ENCODE data around the gene FAT3. TPM values are rescaled to one million over a fixed set of nuclear protein-coding genes. Genes with fewer than 3 reads are reported as not detected.

Gene FAT3
- total and polyA plus RNA-seq, 2 donors: 0.25 to 1.1 TPM

DNA sequence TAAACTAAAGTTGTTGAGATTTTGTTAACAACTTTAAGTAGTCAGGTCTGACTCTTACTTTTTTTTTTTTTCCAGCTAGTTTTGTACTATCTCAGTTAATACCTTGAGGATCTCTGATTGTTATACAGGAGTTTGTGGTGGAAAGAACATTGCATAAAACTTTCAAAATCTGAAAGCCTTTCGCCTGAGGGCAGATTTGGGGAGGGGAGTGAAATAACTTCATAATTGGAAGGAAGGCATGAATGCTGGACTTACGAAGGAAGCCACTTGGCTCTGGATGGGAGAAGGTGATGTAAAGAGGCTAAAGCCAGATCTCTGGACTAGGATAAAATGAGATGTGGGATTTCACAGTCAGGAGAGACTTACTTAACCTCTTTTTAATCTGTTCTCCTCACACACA is 18.2 kb upstream of the FAT3 start:
- H3K27ac ChIP-seq (ENCODE audit: low read depth in 1 of 2, low read length in 1 of 2): no peak overlapping the region
- no peak overlapping the region for H3K4me3 ChIP-seq (ENCODE audit: low read length in 2 of 2)
- H3K36me3 ChIP-seq (ENCODE audit: control insufficient read depth in 2 of 2, insufficient read depth in 2 of 2, low read length in 1 of 2): no peaks in the 10 kb centered on the region
- no peak for DNase-seq (ENCODE audit: low read depth in 6 of 9, low spot score in 9 of 9)
- 97% methylated on average over 2 of the region's 2 CpGs for WGBS
- no peaks in the 10 kb centered on the region for H3K27me3 ChIP-seq (ENCODE audit: control insufficient read depth in 2 of 2, insufficient read depth in 1 of 2, low read length in 1 of 2)
- H3K9me3 ChIP-seq (ENCODE audit: control insufficient read depth in 2 of 2, insufficient read depth in 1 of 2, low read length in 1 of 2): no peaks in the 10 kb centered on the region
- no peaks in the 10 kb centered on the region for H3K4me1 ChIP-seq (ENCODE audit: control insufficient read depth in 2 of 2, insufficient read depth in 2 of 2, low read length in 2 of 2)

DNA sequence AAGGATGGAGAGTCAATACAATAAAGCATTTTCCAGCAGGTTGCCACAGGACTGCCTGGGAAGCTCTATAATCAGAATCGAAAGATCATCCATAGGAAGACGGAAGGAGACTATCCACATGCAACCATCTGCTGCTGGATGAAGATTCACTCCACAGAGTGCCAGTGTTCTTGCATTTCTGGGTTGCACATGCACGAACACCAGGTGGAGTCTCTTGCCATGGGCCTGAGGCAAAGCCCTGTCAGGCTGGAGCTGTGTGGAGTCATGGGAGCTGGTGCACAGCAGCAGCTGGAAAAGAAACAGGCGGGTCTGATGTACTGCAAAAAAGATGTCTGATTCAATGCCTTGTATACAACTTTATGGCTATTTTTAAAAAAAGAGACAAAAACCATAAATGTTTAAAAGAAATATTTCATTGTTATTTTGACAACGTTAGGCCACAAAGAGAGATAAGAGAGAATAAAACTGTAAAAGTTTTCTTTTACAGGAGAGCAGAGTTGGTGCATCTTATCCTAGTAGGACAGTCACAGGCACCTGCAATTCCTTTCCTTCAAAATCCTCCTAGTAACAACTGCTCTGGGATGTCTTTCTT is 12.9 kb upstream of the FAT3 start:
- no peaks in the 10 kb centered on the region for H3K4me1 ChIP-seq (ENCODE audit: control insufficient read depth in 2 of 2, insufficient read depth in 2 of 2, low read length in 2 of 2)
- no peaks in the 10 kb centered on the region for H3K36me3 ChIP-seq (ENCODE audit: control insufficient read depth in 2 of 2, insufficient read depth in 2 of 2, low read length in 1 of 2)
- no peaks in the 10 kb centered on the region for H3K9me3 ChIP-seq (ENCODE audit: control insufficient read depth in 2 of 2, insufficient read depth in 1 of 2, low read length in 1 of 2)
- H3K4me3 ChIP-seq (ENCODE audit: low read length in 2 of 2): no peak overlapping the region
- no peak overlapping the region for H3K27ac ChIP-seq (ENCODE audit: low read depth in 1 of 2, low read length in 1 of 2)
- 84% methylated on average over 5 of the region's 5 CpGs for WGBS
- peak in 1 of 9 donors; percentile 11 for DNase-seq (ENCODE audit: low read depth in 6 of 9, low spot score in 9 of 9)
- H3K27me3 ChIP-seq (ENCODE audit: control insufficient read depth in 2 of 2, insufficient read depth in 1 of 2, low read length in 1 of 2): no peaks in the 10 kb centered on the region

DNA sequence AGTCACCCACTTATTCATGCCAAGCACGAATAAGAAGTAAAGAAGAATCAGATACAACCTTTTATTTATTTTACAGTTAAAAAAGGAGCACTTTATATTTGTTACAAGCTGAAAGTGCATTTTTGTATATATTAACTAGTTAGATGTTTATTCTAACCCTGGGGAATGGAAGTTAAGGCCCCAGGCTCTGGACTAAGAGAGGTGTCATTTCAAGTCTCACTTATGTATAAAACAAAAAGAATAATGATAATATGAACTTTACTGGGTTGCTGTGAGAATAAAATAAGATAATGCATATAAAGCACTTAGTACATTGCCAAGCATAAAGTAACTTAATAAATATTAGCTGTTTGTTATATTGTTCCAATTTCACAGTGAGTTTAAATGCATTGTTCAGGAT is 12.1 kb upstream of the FAT3 start:
- no peaks in the 10 kb centered on the region for H3K9me3 ChIP-seq (ENCODE audit: control insufficient read depth in 2 of 2, insufficient read depth in 1 of 2, low read length in 1 of 2)
- no peaks in the 10 kb centered on the region for H3K36me3 ChIP-seq (ENCODE audit: control insufficient read depth in 2 of 2, insufficient read depth in 2 of 2, low read length in 1 of 2)
- WGBS: 82% methylated on average over 1 of the region's 1 CpG
- H3K27ac ChIP-seq (ENCODE audit: low read depth in 1 of 2, low read length in 1 of 2): no peak overlapping the region
- no peak for DNase-seq (ENCODE audit: low read depth in 6 of 9, low spot score in 9 of 9)
- H3K4me1 ChIP-seq (ENCODE audit: control insufficient read depth in 2 of 2, insufficient read depth in 2 of 2, low read length in 2 of 2): no peaks in the 10 kb centered on the region
- H3K27me3 ChIP-seq (ENCODE audit: control insufficient read depth in 2 of 2, insufficient read depth in 1 of 2, low read length in 1 of 2): no peaks in the 10 kb centered on the region
- H3K4me3 ChIP-seq (ENCODE audit: low read length in 2 of 2): no peak overlapping the region

DNA sequence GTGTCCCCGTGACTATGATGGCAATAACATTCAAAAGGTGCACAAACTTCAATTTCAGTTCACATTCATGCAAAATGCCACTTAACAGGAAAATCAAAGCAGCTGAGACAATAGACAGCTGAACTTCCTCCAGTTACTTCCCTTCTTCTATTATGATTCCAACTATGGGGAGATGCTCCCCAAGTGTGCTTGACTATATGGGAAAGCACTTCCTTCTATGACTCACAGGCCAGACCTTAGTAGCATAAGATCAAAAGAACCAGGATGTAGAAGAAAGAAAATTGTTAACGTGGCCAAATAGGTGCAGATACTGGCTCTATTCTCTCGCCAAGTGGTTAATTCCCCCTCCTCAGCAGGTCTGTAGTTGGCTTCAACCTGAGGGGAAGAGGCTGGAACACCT is 7.8 kb upstream of the FAT3 start:
- WGBS: 71% methylated on average over 3 of the region's 3 CpGs
- Histone ChIP-seq H3K9me3 (ENCODE audit: control insufficient read depth in 2 of 2, insufficient read depth in 1 of 2, low read length in 1 of 2) (no peaks in the 10 kb centered on the region), H3K27me3 (ENCODE audit: control insufficient read depth in 2 of 2, insufficient read depth in 1 of 2, low read length in 1 of 2) (peaks cover 0 to 5% of the 10 kb centered on the region in 2 donors), H3K4me3 (ENCODE audit: low read length in 2 of 2) (no peak overlapping the region), H3K36me3 (ENCODE audit: control insufficient read depth in 2 of 2, insufficient read depth in 2 of 2, low read length in 1 of 2) (no peaks in the 10 kb centered on the region), H3K27ac (ENCODE audit: low read depth in 1 of 2, low read length in 1 of 2) (no peak overlapping the region), H3K4me1 (ENCODE audit: control insufficient read depth in 2 of 2, insufficient read depth in 2 of 2, low read length in 2 of 2) (no peaks in the 10 kb centered on the region)
- no peak for DNase-seq (ENCODE audit: low read depth in 6 of 9, low spot score in 9 of 9)

DNA sequence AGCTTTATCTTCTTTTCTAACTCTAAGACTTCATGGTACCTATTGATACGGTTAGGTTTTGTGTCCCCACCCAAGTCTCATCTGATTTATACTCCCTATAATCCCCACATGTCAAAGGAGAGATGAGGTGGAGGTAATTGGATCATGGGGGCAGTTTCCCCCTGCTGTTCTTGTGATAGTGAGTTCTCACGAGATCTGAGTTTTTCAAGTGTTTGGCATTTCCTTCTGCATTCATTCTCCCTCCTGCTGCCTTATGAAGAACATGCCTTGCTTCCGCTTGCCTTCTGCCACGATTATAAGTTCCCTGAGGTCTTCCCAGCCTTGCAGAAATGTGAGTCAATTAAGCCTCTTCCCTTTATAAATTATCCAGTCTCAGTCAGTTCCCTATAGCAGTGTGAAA is 5.1 kb upstream of the FAT3 start:
- peaks cover 15 to 28% of the 10 kb centered on the region in 2 donors for H3K27me3 ChIP-seq (ENCODE audit: control insufficient read depth in 2 of 2, insufficient read depth in 1 of 2, low read length in 1 of 2)
- 60% methylated on average over 4 of the region's 4 CpGs for WGBS

DNA sequence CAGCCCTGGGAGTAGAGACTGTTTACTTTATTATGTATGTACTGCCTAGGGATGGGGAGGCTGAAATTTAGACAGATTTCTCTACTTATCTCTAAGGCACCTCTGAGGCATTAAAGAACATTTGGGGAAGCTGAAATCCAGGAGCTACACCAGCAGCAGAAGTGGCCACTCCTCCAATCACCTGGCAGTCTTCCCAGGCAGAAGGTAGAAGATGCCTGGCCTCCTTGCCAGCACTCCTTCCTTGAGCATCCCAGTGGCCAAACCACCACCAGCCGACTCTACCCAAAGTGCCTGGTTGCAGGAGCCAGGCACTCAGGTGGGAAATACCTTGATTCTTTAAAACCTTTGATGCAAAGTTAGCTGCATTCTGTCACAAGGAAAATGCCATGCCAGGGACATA is 1.9 kb upstream of the FAT3 start:
- 53% methylated on average over 1 of the region's 1 CpG for WGBS
- H3K27me3 ChIP-seq (ENCODE audit: control insufficient read depth in 2 of 2, insufficient read depth in 1 of 2, low read length in 1 of 2): peaks cover 46 to 61% of the 10 kb centered on the region in 2 donors

More for the DNA sequence above, 5.1 kb upstream of the FAT3 start:
- H3K4me1 ChIP-seq (ENCODE audit: control insufficient read depth in 2 of 2, insufficient read depth in 2 of 2, low read length in 2 of 2): no peaks in the 10 kb centered on the region
- no peak overlapping the region for H3K4me3 ChIP-seq (ENCODE audit: low read length in 2 of 2)
- no peak overlapping the region for H3K27ac ChIP-seq (ENCODE audit: low read depth in 1 of 2, low read length in 1 of 2)
- no peak for DNase-seq (ENCODE audit: low read depth in 6 of 9, low spot score in 9 of 9)
- no peaks in the 10 kb centered on the region for H3K9me3 ChIP-seq (ENCODE audit: control insufficient read depth in 2 of 2, insufficient read depth in 1 of 2, low read length in 1 of 2)
- no peaks in the 10 kb centered on the region for H3K36me3 ChIP-seq (ENCODE audit: control insufficient read depth in 2 of 2, insufficient read depth in 2 of 2, low read length in 1 of 2)

DNA sequence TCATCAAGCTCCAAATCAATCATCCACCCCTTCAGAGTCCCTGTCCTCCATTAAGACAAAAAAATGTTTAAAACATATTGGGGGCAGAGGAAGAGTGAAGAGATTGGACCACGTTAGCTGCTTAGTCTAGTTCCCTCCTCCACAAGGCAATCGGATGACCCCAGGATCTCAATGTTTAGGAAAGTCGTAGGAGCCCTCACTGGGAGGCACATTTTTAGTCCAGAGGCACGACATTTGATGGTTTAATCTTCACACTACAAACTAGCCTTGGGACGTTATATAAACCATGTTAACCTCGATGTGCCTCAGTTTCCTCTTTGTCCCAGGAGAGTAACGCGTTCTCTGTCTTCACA is 588 bp upstream of the FAT3 start:
- Histone ChIP-seq H3K36me3 (ENCODE audit: control insufficient read depth in 2 of 2, insufficient read depth in 2 of 2, low read length in 1 of 2) (no peaks in the 10 kb centered on the region), H3K9me3 (ENCODE audit: control insufficient read depth in 2 of 2, insufficient read depth in 1 of 2, low read length in 1 of 2) (no peaks in the 10 kb centered on the region), H3K4me3 (ENCODE audit: low read length in 2 of 2) (no peak overlapping the region), H3K27me3 (ENCODE audit: control insufficient read depth in 2 of 2, insufficient read depth in 1 of 2, low read length in 1 of 2) (peaks cover 58 to 74% of the 10 kb centered on the region in 2 donors), H3K27ac (ENCODE audit: low read depth in 1 of 2, low read length in 1 of 2) (no peak overlapping the region), H3K4me1 (ENCODE audit: control insufficient read depth in 2 of 2, insufficient read depth in 2 of 2, low read length in 2 of 2) (no peaks in the 10 kb centered on the region)
- no peak for DNase-seq (ENCODE audit: low read depth in 6 of 9, low spot score in 9 of 9)
- 5% methylated on average over 8 of the region's 8 CpGs for WGBS

More for the DNA sequence above, 1.9 kb upstream of the FAT3 start:
- Histone ChIP-seq H3K9me3 (ENCODE audit: control insufficient read depth in 2 of 2, insufficient read depth in 1 of 2, low read length in 1 of 2) (no peaks in the 10 kb centered on the region), H3K36me3 (ENCODE audit: control insufficient read depth in 2 of 2, insufficient read depth in 2 of 2, low read length in 1 of 2) (no peaks in the 10 kb centered on the region), H3K27ac (ENCODE audit: low read depth in 1 of 2, low read length in 1 of 2) (no peak overlapping the region), H3K4me1 (ENCODE audit: control insufficient read depth in 2 of 2, insufficient read depth in 2 of 2, low read length in 2 of 2) (no peaks in the 10 kb centered on the region), H3K4me3 (ENCODE audit: low read length in 2 of 2) (no peak overlapping the region)
- no peak for DNase-seq (ENCODE audit: low read depth in 6 of 9, low spot score in 9 of 9)

DNA sequence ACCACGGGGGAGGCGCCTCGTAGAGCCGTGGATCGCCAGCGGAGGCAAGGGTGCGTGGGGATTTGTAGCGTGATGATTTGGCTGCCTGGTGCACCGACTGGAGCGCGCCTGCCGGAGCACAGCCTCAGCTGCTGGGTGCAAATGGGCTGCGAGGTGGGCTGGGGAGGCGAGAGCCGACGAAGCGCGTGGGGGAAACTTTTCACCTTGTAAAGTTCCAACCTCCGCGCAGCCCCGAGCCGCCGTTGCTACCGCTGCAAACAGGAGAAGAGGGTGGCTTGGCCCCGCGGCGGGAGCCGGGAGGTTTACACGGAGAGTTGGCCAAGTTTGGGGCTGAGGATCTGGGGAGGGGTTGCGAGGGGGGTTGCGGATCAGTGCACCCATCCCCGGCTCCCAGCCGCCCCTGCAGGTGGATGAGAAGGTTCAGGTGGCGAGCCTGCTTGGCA is 528 bp downstream of the FAT3 start:
- no peak overlapping the region for H3K27ac ChIP-seq (ENCODE audit: low read depth in 1 of 2, low read length in 1 of 2)
- H3K27me3 ChIP-seq (ENCODE audit: control insufficient read depth in 2 of 2, insufficient read depth in 1 of 2, low read length in 1 of 2): peaks cover 58 to 74% of the 10 kb centered on the region in 2 donors
- no peaks in the 10 kb centered on the region for H3K9me3 ChIP-seq (ENCODE audit: control insufficient read depth in 2 of 2, insufficient read depth in 1 of 2, low read length in 1 of 2)
- 1% methylated on average over 34 of the region's 34 CpGs for WGBS
- no peak for DNase-seq (ENCODE audit: low read depth in 6 of 9, low spot score in 9 of 9)
- no peaks in the 10 kb centered on the region for H3K4me1 ChIP-seq (ENCODE audit: control insufficient read depth in 2 of 2, insufficient read depth in 2 of 2, low read length in 2 of 2)
- no peak overlapping the region for H3K4me3 ChIP-seq (ENCODE audit: low read length in 2 of 2)
- no peaks in the 10 kb centered on the region for H3K36me3 ChIP-seq (ENCODE audit: control insufficient read depth in 2 of 2, insufficient read depth in 2 of 2, low read length in 1 of 2)

DNA sequence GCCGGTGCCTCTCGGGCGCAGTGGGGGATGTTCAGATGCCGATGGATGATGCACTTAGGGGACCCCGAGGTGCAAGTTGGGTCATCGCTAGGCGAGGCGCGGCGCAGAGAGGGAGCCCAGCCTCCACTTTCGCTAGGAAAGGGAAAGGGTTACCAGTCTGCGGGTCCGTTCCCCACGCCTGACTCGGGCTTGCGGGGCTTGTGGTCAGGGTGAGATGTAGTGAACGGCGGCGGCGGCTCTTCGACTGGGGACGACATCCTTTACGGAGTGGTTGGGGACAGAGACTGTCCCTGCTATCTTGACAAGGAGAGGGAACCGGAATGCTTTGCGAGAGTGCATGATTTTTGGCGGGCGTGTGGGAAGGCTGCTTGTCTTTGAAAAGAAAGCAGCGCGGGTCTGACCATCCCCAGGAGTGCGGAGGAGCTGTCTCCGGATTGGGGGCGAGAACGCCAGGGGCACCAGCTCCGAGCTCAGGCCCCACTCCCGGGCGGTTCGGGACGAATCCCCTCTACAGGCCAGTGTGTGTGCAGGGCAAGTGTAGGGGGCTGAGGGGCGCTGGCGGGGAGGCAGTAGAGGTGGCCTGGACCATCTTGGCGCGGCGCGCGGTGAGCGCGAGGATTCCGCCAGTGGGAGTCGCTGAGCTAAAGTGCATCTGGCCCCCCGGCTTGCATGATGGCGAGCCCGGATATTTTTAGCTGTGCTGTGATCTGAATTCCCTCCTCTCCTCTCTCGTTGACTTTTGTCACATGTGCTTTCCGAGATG is 1.1 kb downstream of the FAT3 start:
- 2% methylated on average over 54 of the region's 54 CpGs for WGBS
- Histone ChIP-seq H3K4me1 (ENCODE audit: control insufficient read depth in 2 of 2, insufficient read depth in 2 of 2, low read length in 2 of 2) (no peaks in the 10 kb centered on the region), H3K27ac (ENCODE audit: low read depth in 1 of 2, low read length in 1 of 2) (no peak overlapping the region)

More for the DNA sequence above, 1.1 kb downstream of the FAT3 start:
- H3K9me3 ChIP-seq (ENCODE audit: control insufficient read depth in 2 of 2, insufficient read depth in 1 of 2, low read length in 1 of 2): no peaks in the 10 kb centered on the region
- no peak overlapping the region for H3K4me3 ChIP-seq (ENCODE audit: low read length in 2 of 2)
- H3K36me3 ChIP-seq (ENCODE audit: control insufficient read depth in 2 of 2, insufficient read depth in 2 of 2, low read length in 1 of 2): no peaks in the 10 kb centered on the region
- DNase-seq (ENCODE audit: low read depth in 6 of 9, low spot score in 9 of 9): no peak
- H3K27me3 ChIP-seq (ENCODE audit: control insufficient read depth in 2 of 2, insufficient read depth in 1 of 2, low read length in 1 of 2): peaks cover 58 to 74% of the 10 kb centered on the region in 2 donors
